H9 (cell line): ENCODE measurements around the gene RCSD1. TPM values are rescaled to one million over a fixed set of nuclear protein-coding genes. Genes with fewer than 3 reads are reported as not detected.

Source experiments
- DNase-seq: peaks from one replicate; pipeline ENCODE4 v3.0.0-alpha.2; 2017
- H2AFZ ChIP-seq: one replicate; pipeline ENCODE4 v1.6.1; 2013; ENCODE audit warnings: mild to moderate bottlenecking, low read length, control low read depth, moderate library complexity
- H2AK5ac ChIP-seq: 2 replicates; pipeline ENCODE4 v1.6.1; 2013; ENCODE audit warnings: low read length, control low read depth, mixed read lengths; ENCODE audit not compliant: insufficient read length
- H2BK120ac ChIP-seq: one replicate; pipeline ENCODE4 v1.6.1; 2013; ENCODE audit warnings: low read depth, mild to moderate bottlenecking, low read length, control low read depth, inconsistent platforms; ENCODE audit not compliant: poor library complexity, severe bottlenecking
- H2BK12ac ChIP-seq: 2 replicates; pipeline ENCODE4 v1.6.1; 2013; ENCODE audit warnings: low read length, control low read depth, mixed read lengths, low read depth; ENCODE audit not compliant: insufficient read length
- H2BK15ac ChIP-seq: 2 replicates; pipeline ENCODE4 v1.6.1; 2013; ENCODE audit warnings: low read depth, low read length, control low read depth
- H2BK20ac ChIP-seq: one replicate; pipeline ENCODE4 v1.6.1; 2013; ENCODE audit warnings: low read depth, mild to moderate bottlenecking, low read length, control low read depth, inconsistent platforms; ENCODE audit not compliant: poor library complexity, severe bottlenecking
- H2BK5ac ChIP-seq: 2 replicates; pipeline ENCODE4 v1.6.1; 2013; ENCODE audit warnings: low read length, control low read depth, mixed read lengths; ENCODE audit not compliant: insufficient read length
- H3K14ac ChIP-seq: 2 replicates; pipeline ENCODE4 v1.6.1; 2013; ENCODE audit warnings: low read length, control low read depth; ENCODE audit not compliant: insufficient read depth
- H3K18ac ChIP-seq: 2 replicates; pipeline ENCODE4 v1.6.1; 2013; ENCODE audit warnings: low read depth, mild to moderate bottlenecking, mixed read lengths, low read length, control low read depth; ENCODE audit not compliant: insufficient read length
- H3K23ac ChIP-seq: 2 replicates; pipeline ENCODE4 v1.6.1; 2013; ENCODE audit warnings: low read length, control low read depth, mixed read lengths, low read depth; ENCODE audit not compliant: insufficient read length
- H3K23me2 ChIP-seq: 2 replicates; pipeline ENCODE4 v1.6.1; 2013; ENCODE audit warnings: low read depth, mild to moderate bottlenecking, mixed read lengths, low read length, control low read depth; ENCODE audit not compliant: insufficient read length, poor library complexity, severe bottlenecking
- H3K27ac ChIP-seq: 2 replicates; pipeline ENCODE4 v1.5.1; 2013; ENCODE audit warnings: low read length, control low read depth, mixed read lengths, low read depth; ENCODE audit not compliant: insufficient read length
- H3K27me3 ChIP-seq: 2 replicates; pipeline ENCODE4 v1.6.1; 2013; ENCODE audit warnings: low read length, control low read depth, inconsistent platforms; ENCODE audit not compliant: insufficient read depth
- H3K4ac ChIP-seq: 2 replicates; pipeline ENCODE4 v1.6.1; 2013; ENCODE audit warnings: low read depth, mild to moderate bottlenecking, control low read depth, inconsistent platforms, low read length, moderate library complexity
- H3K4me1 ChIP-seq: 2 replicates; pipeline ENCODE4 v1.6.1; 2013; ENCODE audit warnings: low read length, control low read depth, inconsistent platforms; ENCODE audit not compliant: insufficient read depth
- H3K4me2 ChIP-seq: 2 replicates; pipeline ENCODE4 v1.6.1; 2013; ENCODE audit warnings: low read length, control low read depth, mixed read lengths; ENCODE audit not compliant: insufficient read length, insufficient read depth
- H3K56ac ChIP-seq: 2 replicates; pipeline ENCODE4 v1.6.1; 2013; ENCODE audit warnings: low read depth, mild to moderate bottlenecking, mixed read lengths, low read length, control low read depth; ENCODE audit not compliant: insufficient read length
- H3K79me1 ChIP-seq: 2 replicates; pipeline ENCODE4 v1.6.1; 2013; ENCODE audit warnings: low read depth, mild to moderate bottlenecking, moderate library complexity, low read length, control low read depth, inconsistent platforms; ENCODE audit not compliant: insufficient read depth, poor library complexity, severe bottlenecking
- H3K79me2 ChIP-seq: 2 replicates; pipeline ENCODE4 v1.6.1; 2013; ENCODE audit warnings: low read length, control low read depth, inconsistent platforms; ENCODE audit not compliant: insufficient read depth
- H3K9ac ChIP-seq: 2 replicates; pipeline ENCODE4 v1.6.1; 2013; ENCODE audit warnings: low read length, control low read depth, mixed read lengths; ENCODE audit not compliant: insufficient read length; ENCODE audit errors: extremely low read depth
- H3K9me3 ChIP-seq: one replicate; pipeline ENCODE4 v1.6.1; 2013; ENCODE audit warnings: low read depth, low read length, inconsistent platforms; ENCODE audit not compliant: control insufficient read depth
- H3T11ph ChIP-seq: one replicate; pipeline ENCODE4 v1.6.1; 2013; ENCODE audit warnings: mild to moderate bottlenecking, low read length, control low read depth, inconsistent platforms
- H4K20me1 ChIP-seq: one replicate; pipeline ENCODE4 v1.6.1; 2013; ENCODE audit not compliant: control insufficient read depth, insufficient read length, insufficient read depth
- H4K5ac ChIP-seq: 2 replicates; pipeline ENCODE4 v1.6.1; 2013; ENCODE audit warnings: low read depth, mild to moderate bottlenecking, mixed read lengths, low read length, control low read depth; ENCODE audit not compliant: insufficient read length
- H4K8ac ChIP-seq: replicated peaks from 2 replicates; pipeline ENCODE4 v1.6.1; 2013; ENCODE audit warnings: low read length, control low read depth, mixed read lengths, low read depth; ENCODE audit not compliant: insufficient read length
- H4K91ac ChIP-seq: 2 replicates; pipeline ENCODE4 v1.6.1; 2013; ENCODE audit warnings: low read depth, mild to moderate bottlenecking, moderate library complexity, mixed read lengths, low read length, control low read depth; ENCODE audit not compliant: insufficient read length
- H3K27ac Mint-ChIP-seq, 3 experiments: 2 replicates in 2 of 3; 3 replicates in 1 of 3; pipeline ENCODE4 v1.8.0; 2020 to 2021; ENCODE audit warnings: mixed read lengths in 3 of 3, mild to moderate bottlenecking in 1 of 3, moderate library complexity in 1 of 3
- H3K27me3 Mint-ChIP-seq: 2 replicates; pipeline ENCODE4 v1.8.0; 2021; ENCODE audit warnings: low read depth, mild to moderate bottlenecking, moderate library complexity, mixed read lengths
- H3K36me3 Mint-ChIP-seq, 3 experiments: 2 replicates in 2 of 3; 3 replicates in 1 of 3; pipeline ENCODE4 v1.8.0; 2020 to 2021; ENCODE audit warnings: low read depth in 3 of 3, mixed read lengths in 3 of 3; ENCODE audit not compliant: insufficient read depth in 1 of 3
- H3K4me1 Mint-ChIP-seq, 2 experiments: 2 replicates each; pipeline ENCODE4 v1.8.0; 2020; ENCODE audit warnings: mixed read lengths in 2 of 2
- H3K4me3 Mint-ChIP-seq, 2 experiments: 2 replicates in 1 of 2; 3 replicates in 1 of 2; pipeline ENCODE4 v1.8.0; 2020 to 2021; ENCODE audit warnings: mild to moderate bottlenecking in 2 of 2, mixed read lengths in 2 of 2, moderate library complexity in 1 of 2
- H3K9me3 Mint-ChIP-seq, 2 experiments: 2 replicates in 1 of 2; 3 replicates in 1 of 2; pipeline ENCODE4 v1.8.0; 2020; ENCODE audit warnings: mild to moderate bottlenecking in 2 of 2, mixed read lengths in 2 of 2, moderate library complexity in 1 of 2
- WGBS: extraction: QIAGEN DNeasy Blood & Tissue Kit; methylation state at CpG from one replicate; pipeline ENCODE4 v1.1.7; 2013; ENCODE audit warnings: missing lambda C conversion rate, low lambda C conversion rate, mixed read lengths; ENCODE audit not compliant: insufficient read length; ENCODE audit errors: extremely low coverage; 5-methylcytosine and 5-hydroxymethylcytosine counted together
- total RNA-seq: library from RNA; stranded (reverse); gene quantifications from 2 replicates; pipeline ENCODE4 v1.2.1, GENCODE V29; 2021
- TF ChIP-seq, protein P1 (sequence below): fragments of 200-600 bp; sonication (generic); conservative IDR thresholded peaks from 3 replicates; pipeline ENCODE4 v1.8.0; 2021; ENCODE audit warnings: antibody characterized with exemption, mild to moderate bottlenecking

The RCSD1 gene
- total RNA-seq, 1 experiment from 2014 or later, result 0.13 TPM

- H3K4me3 Mint-ChIP-seq, result no peak overlapping the region
- WGBS, result no CpG with 5 or more reads among the region's 2 CpGs
These were observed 41.7 kb upstream of the RCSD1 start for GRCh38 chr1:167588361-167588760.

More at GRCh38 chr1:167588361-167588760, 41.7 kb upstream of the RCSD1 start:
- Histone ChIP-seq H3K9ac (no peak overlapping the region), H3K4me2 (no peak overlapping the region), H3K4ac (no peak overlapping the region), H3K18ac (no peak overlapping the region), H3K9me3 (no peaks in the 10 kb centered on the region), H2BK20ac (no peak overlapping the region), H4K20me1 (no peaks in the 10 kb centered on the region), H4K8ac (no peak overlapping the region), H3K14ac (no peak overlapping the region), H3K56ac (no peak overlapping the region), H2BK5ac (no peak overlapping the region), H4K91ac (no peak overlapping the region), H3K79me1 (no peaks in the 10 kb centered on the region), H2AK5ac (no peak overlapping the region), H3T11ph (no peak overlapping the region), H2BK120ac (no peak overlapping the region), H3K27ac (no peak overlapping the region), H2BK15ac (no peak overlapping the region), H2AFZ (no peak overlapping the region), H3K23ac (no peak overlapping the region), H3K79me2 (no peaks in the 10 kb centered on the region), H3K23me2 (no peaks in the 10 kb centered on the region), H3K27me3 (no peaks in the 10 kb centered on the region), H2BK12ac (no peak overlapping the region), H3K4me1 (no peaks in the 10 kb centered on the region), H4K5ac (no peak overlapping the region)
- H3K9me3 Mint-ChIP-seq, result peaks cover 3 to 10% of the 10 kb centered on the region in 2 experiments; a peak in 4 of 5 replicates
- H3K27me3 Mint-ChIP-seq, result peaks cover 3% of the 10 kb centered on the region; the same call in 1 of the 2 replicates
- no peak for DNase-seq
- TF ChIP-seq, protein P1, sequence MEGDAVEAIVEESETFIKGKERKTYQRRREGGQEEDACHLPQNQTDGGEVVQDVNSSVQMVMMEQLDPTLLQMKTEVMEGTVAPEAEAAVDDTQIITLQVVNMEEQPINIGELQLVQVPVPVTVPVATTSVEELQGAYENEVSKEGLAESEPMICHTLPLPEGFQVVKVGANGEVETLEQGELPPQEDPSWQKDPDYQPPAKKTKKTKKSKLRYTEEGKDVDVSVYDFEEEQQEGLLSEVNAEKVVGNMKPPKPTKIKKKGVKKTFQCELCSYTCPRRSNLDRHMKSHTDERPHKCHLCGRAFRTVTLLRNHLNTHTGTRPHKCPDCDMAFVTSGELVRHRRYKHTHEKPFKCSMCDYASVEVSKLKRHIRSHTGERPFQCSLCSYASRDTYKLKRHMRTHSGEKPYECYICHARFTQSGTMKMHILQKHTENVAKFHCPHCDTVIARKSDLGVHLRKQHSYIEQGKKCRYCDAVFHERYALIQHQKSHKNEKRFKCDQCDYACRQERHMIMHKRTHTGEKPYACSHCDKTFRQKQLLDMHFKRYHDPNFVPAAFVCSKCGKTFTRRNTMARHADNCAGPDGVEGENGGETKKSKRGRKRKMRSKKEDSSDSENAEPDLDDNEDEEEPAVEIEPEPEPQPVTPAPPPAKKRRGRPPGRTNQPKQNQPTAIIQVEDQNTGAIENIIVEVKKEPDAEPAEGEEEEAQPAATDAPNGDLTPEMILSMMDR, result no peak
- no peak overlapping the region for H3K27ac Mint-ChIP-seq
- no peaks in the 10 kb centered on the region for H3K4me1 Mint-ChIP-seq
- H3K36me3 Mint-ChIP-seq, result peaks cover 0 to 2% (median 0%) of the 10 kb centered on the region in 3 experiments; a peak in 2 of 7 replicates
